IMR-90 (cell line): ENCODE data around the gene FOXC2. TPM values are rescaled to one million over a fixed set of nuclear protein-coding genes. Genes with fewer than 3 reads are reported as not detected.

Source experiments
- ATAC-seq: fragments of 200-7000 bp; cut with Tn5 transposase; 2 replicates; pipeline ENCODE4 v1.9.1; 2020; ENCODE audit warnings: low read depth, mild to moderate bottlenecking, moderate library complexity
- BruUV-seq: library from RNA; stranded (reverse); fragments of 400-500 nt; replicated peaks from 2 replicates; lab custom pipeline; 2021; lab: Mats Ljungman, UMichigan
- CTCF ChIA-PET: fragments of 300-600 bp; formaldehyde crosslinking; extraction: SDS; loops from one replicate; lab custom pipeline; 2021; ENCODE audit warnings: antibody characterized with exemption; lab: Yijun Ruan, JAX
- POLR2A ChIA-PET: fragments of 300-600 bp; sonication (Branson Sonifier 250); formaldehyde crosslinking; loops from one replicate; lab custom pipeline; 2022; ENCODE audit warnings: antibody characterized with exemption; ENCODE audit not compliant: unreplicated experiment; lab: Charles Lee
- DNase-seq: peaks from one replicate; pipeline ENCODE4 v3.0.0; 2013
- H2AFZ ChIP-seq: replicated peaks from 2 replicates; pipeline ENCODE3; 2013; ENCODE audit warnings: low read length, mild to moderate bottlenecking; ENCODE audit not compliant: poor library complexity
- H2AK5ac ChIP-seq: 2 replicates; pipeline ENCODE4 v1.6.1; 2013; ENCODE audit warnings: low read depth, low read length, inconsistent platforms
- H2AK9ac ChIP-seq: replicated peaks from 2 replicates; pipeline ENCODE3; 2013; ENCODE audit warnings: mild to moderate bottlenecking, low read depth, low read length, moderate library complexity; ENCODE audit not compliant: poor library complexity
- H2BK120ac ChIP-seq: 2 replicates; pipeline ENCODE4 v1.6.1; 2013; ENCODE audit warnings: low read depth, low read length, inconsistent platforms
- H2BK15ac ChIP-seq: 3 replicates; pipeline ENCODE4 v1.6.1; 2013; ENCODE audit warnings: low read depth, low read length, inconsistent platforms
- H2BK20ac ChIP-seq: 2 replicates; pipeline ENCODE4 v1.6.1; 2013; ENCODE audit warnings: low read depth, mild to moderate bottlenecking, inconsistent platforms, low read length, moderate library complexity
- H2BK5ac ChIP-seq: 2 replicates; pipeline ENCODE4 v1.6.1; 2013; ENCODE audit warnings: mild to moderate bottlenecking, low read depth, low read length, inconsistent platforms; ENCODE audit not compliant: poor library complexity, severe bottlenecking
- H3K14ac ChIP-seq: replicated peaks from 2 replicates; pipeline ENCODE4 v1.6.1; 2013; ENCODE audit warnings: low read depth, low read length, inconsistent platforms
- H3K18ac ChIP-seq: 2 replicates; pipeline ENCODE4 v1.6.1; 2013; ENCODE audit warnings: low read depth, low read length, control low read depth
- H3K23ac ChIP-seq: 2 replicates; pipeline ENCODE4 v1.6.1; 2013; ENCODE audit warnings: low read depth, low read length, inconsistent platforms
- H3K27ac ChIP-seq: 2 replicates; pipeline ENCODE4 v1.5.1; 2013; ENCODE audit warnings: mild to moderate bottlenecking, control low read depth, low read length; ENCODE audit not compliant: insufficient read depth
- H3K27me3 ChIP-seq: 2 replicates; pipeline ENCODE4 v1.6.1; 2013; ENCODE audit warnings: low read length; ENCODE audit not compliant: control insufficient read depth, insufficient read depth
- H3K36me3 ChIP-seq: 2 replicates; pipeline ENCODE4 v1.6.1; 2013; ENCODE audit warnings: low read length, mixed read lengths; ENCODE audit not compliant: control insufficient read depth, insufficient read depth
- H3K4ac ChIP-seq: 2 replicates; pipeline ENCODE4 v1.6.1; 2013; ENCODE audit warnings: low read depth, low read length, inconsistent platforms
- H3K4me1 ChIP-seq: 2 replicates; pipeline ENCODE4 v1.6.1; 2013; ENCODE audit warnings: low read length, mixed read lengths; ENCODE audit not compliant: control insufficient read depth, insufficient read depth
- H3K4me2 ChIP-seq: 2 replicates; pipeline ENCODE4 v1.6.1; 2013; ENCODE audit warnings: low read depth, mild to moderate bottlenecking, control low read depth, low read length, moderate library complexity
- H3K4me3 ChIP-seq: 2 replicates; pipeline ENCODE4 v1.5.1; 2013; ENCODE audit warnings: low read depth, mild to moderate bottlenecking, control low read depth, low read length, moderate library complexity; ENCODE audit not compliant: insufficient read depth
- H3K56ac ChIP-seq: 2 replicates; pipeline ENCODE4 v1.6.1; 2013; ENCODE audit warnings: low read length, inconsistent platforms; ENCODE audit not compliant: insufficient read depth; ENCODE audit errors: extremely low read depth
- H3K79me1 ChIP-seq, 2 experiments: 2 replicates each; pipeline ENCODE4 v1.6.1; 2013; ENCODE audit warnings: low read length in 2 of 2, inconsistent platforms in 1 of 2, low read depth in 1 of 2
- H3K9ac ChIP-seq: 2 replicates; pipeline ENCODE4 v1.6.1; 2013; ENCODE audit warnings: low read depth, low read length, control low read depth
- H3K9me1 ChIP-seq: 2 replicates; pipeline ENCODE4 v1.6.1; 2013; ENCODE audit warnings: low read length, inconsistent platforms; ENCODE audit not compliant: insufficient read depth
- H3K9me3 ChIP-seq: 2 replicates; pipeline ENCODE4 v1.6.1; 2013; ENCODE audit warnings: low read length; ENCODE audit not compliant: control insufficient read depth, insufficient read depth
- H4K20me1 ChIP-seq: 2 replicates; pipeline ENCODE4 v1.6.1; 2013; ENCODE audit warnings: low read length, inconsistent platforms; ENCODE audit not compliant: insufficient read depth
- H4K5ac ChIP-seq: 2 replicates; pipeline ENCODE4 v1.6.1; 2013; ENCODE audit warnings: mild to moderate bottlenecking, low read depth, low read length, control low read depth
- H4K8ac ChIP-seq, 2 experiments: 2 replicates each; pipeline ENCODE4 v1.6.1; 2013; ENCODE audit warnings: low read depth in 2 of 2, low read length in 2 of 2, control low read depth in 1 of 2, inconsistent platforms in 1 of 2
- H4K91ac ChIP-seq: 2 replicates; pipeline ENCODE4 v1.6.1; 2013; ENCODE audit warnings: low read depth, low read length, inconsistent platforms; ENCODE audit not compliant: insufficient read depth
- CHD1 ChIP-seq: IDR thresholded peaks from 2 replicates; pipeline ENCODE4 v1.6.1; 2012; ENCODE audit warnings: low read depth, low read length, improper control_type of control experiment
- ELK1 ChIP-seq: fragments of 150-350 bp; IDR thresholded peaks from 2 replicates; pipeline ENCODE4 v1.6.1; 2016; ENCODE audit warnings: low read depth, mild to moderate bottlenecking, low read length, moderate library complexity, borderline replicate concordance
- FOS ChIP-seq: fragments of 150-350 bp; IDR thresholded peaks from 2 replicates; pipeline ENCODE4 v1.6.1; 2016; ENCODE audit warnings: low read depth, low read length
- MAFK ChIP-seq: IDR thresholded peaks from 2 replicates; pipeline ENCODE4 v1.6.1; 2012; ENCODE audit warnings: low read depth, low read length, improper control_type of control experiment
- SMC3 ChIP-seq: fragments of 150-350 bp; IDR thresholded peaks from 2 replicates; pipeline ENCODE4 v1.6.1; 2016; ENCODE audit warnings: low read depth, mild to moderate bottlenecking, antibody characterized with exemption, low read length, moderate library complexity
- WGBS, 2 experiments: methylation state at CpG; one replicate each; pipeline versions ENCODE4 v1.1.5 to v1.1.7; 2013; ENCODE audit warnings: missing lambda C conversion rate in 2 of 2; ENCODE audit not compliant: insufficient read length in 1 of 2; ENCODE audit errors: extremely low coverage in 2 of 2; 5-methylcytosine and 5-hydroxymethylcytosine counted together
- dilution Hi-C: fragments of 300-500 bp; cut with HindIII; formaldehyde crosslinking; loops from one replicate; pipeline ENCODE4 v1.14.3; 2018; ENCODE audit warnings: low sequenced_read_pairs; ENCODE audit not compliant: unreplicated experiment
- in situ Hi-C: fragments of 300-500 bp; cut with MboI; formaldehyde crosslinking; loops from 3 replicates; pipeline ENCODE4 v1.14.3; 2019; ENCODE audit warnings: low sequenced_read_pairs, inconsistent platforms, mixed read lengths
- intact Hi-C: fragments of 100-400 bp; cut with micrococcal nuclease; formaldehyde crosslinking; loops from 2 replicates; pipeline ENCODE4 v1.10.0; 2022
- polyA plus RNA-seq, 3 experiments: library from polyadenylated mRNA; depleted of rRNA; stranded (reverse); fragments of >200 nt; gene quantifications; 2 replicates each; pipeline ENCODE4 v1.2.3, GENCODE V29; 2012; ENCODE audit warnings: low replicate concordance in 1 of 3
- total RNA-seq: library from RNA; depleted of rRNA; stranded (reverse); fragments of >200 nt; gene quantifications from 2 replicates; pipeline ENCODE4 v1.2.3, GENCODE V29; 2012

Gene FOXC2
- total and polyA plus RNA-seq, 2 of the 4 experiments (the other 2 are of a cell fraction): 0.90 to 6.4 TPM

- H3K27me3 ChIP-seq: no peaks in the 10 kb centered on the region
- CTCF ChIA-PET: no interaction called here
- H3K14ac ChIP-seq: no peak overlapping the region
- no peak overlapping the region for H3K4me3 ChIP-seq
- no peak overlapping the region for H2BK20ac ChIP-seq
- no peak overlapping the region for H3K23ac ChIP-seq
- H3K27ac ChIP-seq: no peak overlapping the region
- in situ Hi-C loops (no loop called here), intact Hi-C loops (no loop called here), dilution Hi-C loops (no loop called here)
- H4K91ac ChIP-seq: no peak overlapping the region
- DNase-seq (no peak), ATAC-seq (no peak)
- no peak overlapping the region for H3K9ac ChIP-seq
- no peak overlapping the region for H2AK9ac ChIP-seq
- peaks cover 7% of the 10 kb centered on the region for H3K9me1 ChIP-seq
- peak overlapping the region; percentile 26 for H2AFZ ChIP-seq
- TF ChIP-seq ELK1 (no peak), MAFK (no peak), FOS (no peak), SMC3 (no peak), CHD1 (no peak)
- H2AK5ac ChIP-seq: no peak overlapping the region
- peak overlapping the region in 1 of 2 experiments; percentile 96; a peak in 1 of 4 replicates for H4K8ac ChIP-seq
- BruUV-seq: no TSS peak
- POLR2A ChIA-PET: no interaction called here
- no peaks in the 10 kb centered on the region for H3K9me3 ChIP-seq
- no peak overlapping the region for H2BK120ac ChIP-seq
- H2BK5ac ChIP-seq: no peak overlapping the region
- no CpG with 5 or more reads among the region's 5 CpGs for WGBS, 2 experiments
- no peak overlapping the region for H3K56ac ChIP-seq
- no peak overlapping the region for H3K4me2 ChIP-seq
- no peaks in the 10 kb centered on the region for H4K20me1 ChIP-seq
- no peak overlapping the region for H3K4ac ChIP-seq
- H3K4me1 ChIP-seq: peaks cover 7% of the 10 kb centered on the region; the same call in 1 of the 2 replicates
- peaks cover 18 to 35% of the 10 kb centered on the region in 2 experiments for H3K79me1 ChIP-seq
- no peak overlapping the region for H2BK15ac ChIP-seq
- H4K5ac ChIP-seq: no peak overlapping the region
- peaks cover 6% of the 10 kb centered on the region for H3K36me3 ChIP-seq
- H3K18ac ChIP-seq: no peak overlapping the region
These were observed 10.1 kb upstream of the FOXC2 start for GRCh38 chr16:86556576-86556975.
